Calu3 (cell line): ENCODE measurements around the gene FUBP3. TPM values are rescaled to one million over a fixed set of nuclear protein-coding genes. Genes with fewer than 3 reads are reported as not detected.

Experiments used
- BruUV-seq: library from RNA; stranded (reverse); fragments of 400-500 nt; replicated peaks from 2 replicates; lab custom pipeline; 2021; lab: Mats Ljungman, UMichigan
- CTCF ChIA-PET: fragments of 300-600 bp; sonication (Branson Sonifier 250); formaldehyde crosslinking; loops from one replicate; lab custom pipeline; 2022; ENCODE audit warnings: antibody characterized with exemption; lab: Charles Lee
- DNase-seq: peaks from one replicate; pipeline ENCODE4 v3.0.0; 2022
- H3K27ac Mint-ChIP-seq: one replicate; pipeline ENCODE4 v1.8.0; 2022; ENCODE audit warnings: mixed read lengths; ENCODE audit not compliant: unreplicated experiment
- H3K27me3 Mint-ChIP-seq: one replicate; pipeline ENCODE4 v1.8.0; 2022; ENCODE audit warnings: mixed read lengths; ENCODE audit not compliant: unreplicated experiment
- H3K36me3 Mint-ChIP-seq: one replicate; pipeline ENCODE4 v1.8.0; 2022; ENCODE audit warnings: mild to moderate bottlenecking, moderate library complexity, mixed read lengths; ENCODE audit not compliant: insufficient read depth, unreplicated experiment
- H3K4me1 Mint-ChIP-seq: one replicate; pipeline ENCODE4 v1.8.0; 2022; ENCODE audit warnings: mild to moderate bottlenecking, low read depth, mixed read lengths; ENCODE audit not compliant: unreplicated experiment
- H3K4me3 Mint-ChIP-seq: one replicate; pipeline ENCODE4 v1.8.0; 2022; ENCODE audit warnings: mild to moderate bottlenecking, low read depth, moderate library complexity, mixed read lengths; ENCODE audit not compliant: unreplicated experiment
- H3K9me3 Mint-ChIP-seq: one replicate; pipeline ENCODE4 v1.8.0; 2022; ENCODE audit warnings: low read depth, mixed read lengths; ENCODE audit not compliant: unreplicated experiment
- intact Hi-C: fragments of 100-400 bp; cut with micrococcal nuclease; formaldehyde crosslinking; loops from one replicate; pipeline ENCODE4 v1.10.0; 2022; ENCODE audit not compliant: unreplicated experiment
- total RNA-seq: library from RNA; stranded (reverse); gene quantifications from 2 replicates; pipeline ENCODE4 v1.2.3, GENCODE V29; 2022
- TF ChIP-seq, protein P1 (sequence below): fragments of 200-600 bp; IDR thresholded peaks from one replicate; pipeline ENCODE4 v1.8.0; 2022; ENCODE audit warnings: antibody characterized with exemption; ENCODE audit not compliant: unreplicated experiment

FUBP3 gene
- total RNA-seq, 1 experiment from 2014 or later, result 51.0 TPM

DNA sequence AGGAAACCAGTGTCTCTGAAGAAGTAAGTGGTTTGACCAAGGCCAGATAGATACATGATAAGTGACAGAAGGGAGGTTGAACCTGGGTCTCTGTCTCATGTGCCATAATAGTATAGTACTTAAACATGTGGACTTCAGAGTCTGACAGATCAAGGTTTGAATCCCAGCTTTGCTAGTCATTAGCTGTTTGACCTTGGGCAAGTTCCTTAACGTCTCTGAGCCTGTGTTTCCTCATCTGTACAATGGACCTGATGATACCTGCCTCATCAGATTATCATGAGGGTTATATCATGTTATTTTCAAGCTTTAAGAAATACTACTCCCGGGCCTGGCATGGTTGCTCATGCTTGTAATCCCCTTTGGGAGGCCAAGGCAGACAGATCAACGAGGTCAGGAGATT, 24.9 kb downstream of the FUBP3 start:
- H3K4me3 Mint-ChIP-seq, result no peak overlapping the region
- no peak overlapping the region for H3K27ac Mint-ChIP-seq
- intact Hi-C loops, result no loop called here
- CTCF ChIA-PET, result interaction anchor here (0.7 kb wide), 1 partner anchor 104 kb away, joined by 4 read pairs; no protein-coding TSS in a partner anchor
- H3K9me3 Mint-ChIP-seq, result no peaks in the 10 kb centered on the region
- DNase-seq, result no peak
- H3K36me3 Mint-ChIP-seq, result peaks cover 16% of the 10 kb centered on the region
- no TSS peak for BruUV-seq
- TF ChIP-seq, protein P1, sequence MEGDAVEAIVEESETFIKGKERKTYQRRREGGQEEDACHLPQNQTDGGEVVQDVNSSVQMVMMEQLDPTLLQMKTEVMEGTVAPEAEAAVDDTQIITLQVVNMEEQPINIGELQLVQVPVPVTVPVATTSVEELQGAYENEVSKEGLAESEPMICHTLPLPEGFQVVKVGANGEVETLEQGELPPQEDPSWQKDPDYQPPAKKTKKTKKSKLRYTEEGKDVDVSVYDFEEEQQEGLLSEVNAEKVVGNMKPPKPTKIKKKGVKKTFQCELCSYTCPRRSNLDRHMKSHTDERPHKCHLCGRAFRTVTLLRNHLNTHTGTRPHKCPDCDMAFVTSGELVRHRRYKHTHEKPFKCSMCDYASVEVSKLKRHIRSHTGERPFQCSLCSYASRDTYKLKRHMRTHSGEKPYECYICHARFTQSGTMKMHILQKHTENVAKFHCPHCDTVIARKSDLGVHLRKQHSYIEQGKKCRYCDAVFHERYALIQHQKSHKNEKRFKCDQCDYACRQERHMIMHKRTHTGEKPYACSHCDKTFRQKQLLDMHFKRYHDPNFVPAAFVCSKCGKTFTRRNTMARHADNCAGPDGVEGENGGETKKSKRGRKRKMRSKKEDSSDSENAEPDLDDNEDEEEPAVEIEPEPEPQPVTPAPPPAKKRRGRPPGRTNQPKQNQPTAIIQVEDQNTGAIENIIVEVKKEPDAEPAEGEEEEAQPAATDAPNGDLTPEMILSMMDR, result no peak
- no peaks in the 10 kb centered on the region for H3K27me3 Mint-ChIP-seq
- no peaks in the 10 kb centered on the region for H3K4me1 Mint-ChIP-seq

- no TSS peak for BruUV-seq
Measured at GRCh38 chr9:130606887-130607600, 27.7 kb downstream of the FUBP3 start.

GRCh38 chr9:130607640-130608420, 28.5 kb downstream of the FUBP3 start:
- TF ChIP-seq, protein P1, result no peak
- BruUV-seq, result no TSS peak
- Mint-ChIP-seq H3K9me3 (no peaks in the 10 kb centered on the region), H3K4me3 (no peak overlapping the region), H3K36me3 (peaks cover 21% of the 10 kb centered on the region), H3K27me3 (no peaks in the 10 kb centered on the region), H3K27ac (no peak overlapping the region), H3K4me1 (no peaks in the 10 kb centered on the region)
- no peak for DNase-seq
- CTCF ChIA-PET, result no interaction called here
- intact Hi-C loops, result no loop called here

More at GRCh38 chr9:130606887-130607600, 27.7 kb downstream of the FUBP3 start:
- Mint-ChIP-seq H3K27me3 (no peaks in the 10 kb centered on the region), H3K9me3 (no peaks in the 10 kb centered on the region), H3K4me1 (no peaks in the 10 kb centered on the region), H3K27ac (no peak overlapping the region), H3K36me3 (peaks cover 21% of the 10 kb centered on the region), H3K4me3 (no peak overlapping the region)
- DNase-seq, result no peak
- intact Hi-C loops, result no loop called here
- TF ChIP-seq, protein P1, result no peak
- CTCF ChIA-PET, result interaction anchor here (0.7 kb wide), 2 partner anchors 109 to 476 kb away, joined by 3 to 5 read pairs; no protein-coding TSS in a partner anchor

GRCh38 chr9:130608554-130609134, 29.3 kb downstream of the FUBP3 start:
- CTCF ChIA-PET, result no interaction called here
- no TSS peak for BruUV-seq
- no peaks in the 10 kb centered on the region for H3K9me3 Mint-ChIP-seq
- H3K4me1 Mint-ChIP-seq, result no peaks in the 10 kb centered on the region
- intact Hi-C loops, result no loop called here
- TF ChIP-seq, protein P1, result no peak
- no peaks in the 10 kb centered on the region for H3K27me3 Mint-ChIP-seq
- DNase-seq, result no peak
- no peak overlapping the region for H3K4me3 Mint-ChIP-seq
- peaks cover 20% of the 10 kb centered on the region for H3K36me3 Mint-ChIP-seq
- no peak overlapping the region for H3K27ac Mint-ChIP-seq
